SJSA1 (cell line): ENCODE data around the gene SURF4. TPM values are rescaled to one million over a fixed set of nuclear protein-coding genes. Genes with fewer than 3 reads are reported as not detected.
A peak's percentile ranks its signal among the peaks of the same experiment; 100 is the strongest.

Source experiments
- DNase-seq, 2 experiments: peaks; one replicate each; pipeline ENCODE4 v3.0.0-alpha.2; 2015 to 2020; ENCODE audit warnings: low spot score in 2 of 2, low read depth in 1 of 2
- H3K27ac ChIP-seq: fragments of 250-450 bp; sonication (Bioruptor Pico); 2 replicates; pipeline ENCODE4 v1.5.1; 2020; ENCODE audit warnings: mild to moderate bottlenecking, moderate library complexity
- H3K27me3 ChIP-seq: fragments of 250-450 bp; sonication (Bioruptor Pico); replicated peaks from 2 replicates; pipeline ENCODE4 v1.5.1; 2020; ENCODE audit warnings: mild to moderate bottlenecking, moderate library complexity
- H3K36me3 ChIP-seq: fragments of 250-450 bp; sonication (Bioruptor Pico); 2 replicates; pipeline ENCODE4 v1.5.1; 2020; ENCODE audit warnings: mild to moderate bottlenecking
- H3K4me1 ChIP-seq: fragments of 250-450 bp; sonication (Bioruptor Pico); replicated peaks from 2 replicates; pipeline ENCODE4 v1.6.1; 2021; ENCODE audit warnings: mild to moderate bottlenecking
- H3K4me3 ChIP-seq: fragments of 250-450 bp; sonication (Bioruptor Pico); 2 replicates; pipeline ENCODE4 v1.5.1; 2020; ENCODE audit warnings: mild to moderate bottlenecking
- H3K9me3 ChIP-seq: fragments of 250-450 bp; sonication (Bioruptor Pico); replicated peaks from 2 replicates; pipeline ENCODE4 v1.5.1; 2020; ENCODE audit warnings: mild to moderate bottlenecking
- total RNA-seq: library from RNA; depleted of rRNA; stranded (reverse); fragments of >200 nt; shearing (Covaris generic); gene quantifications from 2 replicates; pipeline ENCODE4 v1.2.3, GENCODE V29; 2014; rRNA removed

The SURF4 gene
- total RNA-seq, result 281 and 393 TPM in 2 replicates

DNA sequence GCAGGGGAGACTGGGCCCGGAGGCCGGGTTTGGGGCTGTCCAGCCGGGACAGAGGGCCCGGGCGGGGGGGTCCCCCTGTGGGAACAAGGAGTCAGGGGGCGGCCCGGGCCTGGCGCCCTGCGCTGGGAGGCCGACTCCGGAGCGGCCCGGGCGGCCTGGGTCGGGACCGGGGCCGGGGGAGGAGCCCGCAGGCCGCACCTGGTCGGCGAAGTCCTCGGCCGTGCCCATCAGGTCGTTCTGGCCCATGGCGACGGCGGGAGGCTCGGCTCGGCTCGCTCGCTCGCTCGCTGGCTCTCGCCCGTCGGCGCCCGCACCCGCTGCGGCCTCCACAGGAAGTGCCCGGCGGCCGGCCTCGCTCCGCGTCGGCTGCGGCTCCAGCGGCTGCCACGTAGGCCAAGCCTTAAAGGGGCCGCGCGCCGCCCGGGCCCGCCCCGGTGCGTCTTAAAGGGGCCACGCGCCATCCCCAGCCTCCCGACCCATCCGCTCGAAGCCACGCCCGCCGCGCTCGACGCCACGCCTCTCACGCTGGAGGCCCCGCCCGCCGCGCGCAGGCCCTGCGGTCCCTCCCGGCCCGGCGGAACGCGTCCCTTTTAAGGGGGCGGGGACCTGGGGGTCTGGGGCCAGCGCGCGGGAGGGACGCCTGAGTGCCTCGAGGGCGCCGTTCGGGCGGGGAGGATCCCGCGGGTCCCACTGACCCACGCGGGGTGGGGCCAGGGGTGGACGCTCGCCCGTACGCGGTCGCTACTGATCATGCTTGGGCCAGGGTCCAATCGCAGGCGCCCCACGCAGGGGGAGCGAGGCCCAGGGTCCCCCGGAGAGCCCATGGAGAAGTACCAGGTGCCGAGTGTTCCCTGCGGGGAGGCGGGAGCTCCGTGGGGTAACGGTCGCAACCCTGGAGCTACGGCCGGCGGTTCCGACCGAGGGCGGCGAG lies at the start of gene SURF4, which contains the start of gene STKLD1:
SURF4 (minus strand) TSS at position 337 of the 931 bp plus-strand sequence; CDS start at position 246, 91 bp downstream.
STKLD1 (plus strand) TSS at position 643 of the 931 bp plus-strand sequence; CDS start at position 751, 108 bp downstream.
- Histone ChIP-seq H3K4me3 (peak within 1 kb of the TSS; percentile 99), H3K27me3 (no peaks in the 10 kb centered on the region), H3K9me3 (0 out of 2 replicates have a peak, but pooled peaks cover 3% of the 10 kb centered on the region), H3K4me1 (peaks cover 8% of the 10 kb centered on the region), H3K27ac (peak within 1 kb of the TSS; percentile 94), H3K36me3 (peaks cover 42% of the 10 kb centered on the region)
- DNase-seq, result peak; percentile 92 to 93

DNA sequence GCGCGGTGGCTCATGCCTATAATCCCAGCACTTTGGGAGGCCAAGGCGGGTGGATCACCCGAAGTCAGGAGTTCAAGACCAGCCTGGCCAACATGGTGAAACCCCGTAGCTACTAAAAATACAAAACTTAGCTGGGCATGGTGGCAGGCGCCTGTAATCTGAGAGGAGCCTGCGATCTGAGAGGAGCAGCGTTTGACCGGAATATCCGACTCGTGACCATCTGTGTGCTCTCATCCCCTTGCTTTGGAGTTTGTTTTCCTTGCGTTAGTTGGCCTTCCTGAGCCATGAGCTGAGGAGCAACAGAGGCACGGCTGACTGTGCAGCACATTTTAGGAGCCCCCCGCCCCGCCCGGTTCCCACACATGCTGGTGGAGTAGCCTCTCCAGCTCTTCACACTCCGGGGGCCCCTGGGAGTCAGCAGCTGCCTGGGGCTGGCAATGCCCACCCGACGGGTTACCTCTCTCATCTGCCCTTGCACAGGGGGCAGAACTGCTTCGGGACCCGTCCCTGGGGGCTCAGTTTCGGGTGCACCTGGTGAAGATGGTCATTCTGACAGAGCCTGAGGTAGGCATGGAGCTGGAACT lies 49.3 kb upstream of the SURF4 start:
- no peak overlapping the region for H3K27ac ChIP-seq
- H3K4me1 ChIP-seq, result no peaks in the 10 kb centered on the region
- no peaks in the 10 kb centered on the region for H3K36me3 ChIP-seq
- DNase-seq, result no peak
- H3K27me3 ChIP-seq, result no peaks in the 10 kb centered on the region
- H3K4me3 ChIP-seq, result no peak overlapping the region
- H3K9me3 ChIP-seq, result no peaks in the 10 kb centered on the region

GRCh38 chr9:133424187-133424586 lies 48.3 kb upstream of the SURF4 start:
- DNase-seq, result no peak
- Histone ChIP-seq H3K27me3 (no peaks in the 10 kb centered on the region), H3K27ac (no peak overlapping the region), H3K4me1 (no peaks in the 10 kb centered on the region), H3K4me3 (no peak overlapping the region), H3K9me3 (no peaks in the 10 kb centered on the region), H3K36me3 (no peaks in the 10 kb centered on the region)

- Histone ChIP-seq H3K9me3 (no peaks in the 10 kb centered on the region), H3K27ac (no peak overlapping the region)
- DNase-seq, result no peak
Observed at GRCh38 chr9:133423216-133423615, 47.4 kb upstream of the SURF4 start.

DNA sequence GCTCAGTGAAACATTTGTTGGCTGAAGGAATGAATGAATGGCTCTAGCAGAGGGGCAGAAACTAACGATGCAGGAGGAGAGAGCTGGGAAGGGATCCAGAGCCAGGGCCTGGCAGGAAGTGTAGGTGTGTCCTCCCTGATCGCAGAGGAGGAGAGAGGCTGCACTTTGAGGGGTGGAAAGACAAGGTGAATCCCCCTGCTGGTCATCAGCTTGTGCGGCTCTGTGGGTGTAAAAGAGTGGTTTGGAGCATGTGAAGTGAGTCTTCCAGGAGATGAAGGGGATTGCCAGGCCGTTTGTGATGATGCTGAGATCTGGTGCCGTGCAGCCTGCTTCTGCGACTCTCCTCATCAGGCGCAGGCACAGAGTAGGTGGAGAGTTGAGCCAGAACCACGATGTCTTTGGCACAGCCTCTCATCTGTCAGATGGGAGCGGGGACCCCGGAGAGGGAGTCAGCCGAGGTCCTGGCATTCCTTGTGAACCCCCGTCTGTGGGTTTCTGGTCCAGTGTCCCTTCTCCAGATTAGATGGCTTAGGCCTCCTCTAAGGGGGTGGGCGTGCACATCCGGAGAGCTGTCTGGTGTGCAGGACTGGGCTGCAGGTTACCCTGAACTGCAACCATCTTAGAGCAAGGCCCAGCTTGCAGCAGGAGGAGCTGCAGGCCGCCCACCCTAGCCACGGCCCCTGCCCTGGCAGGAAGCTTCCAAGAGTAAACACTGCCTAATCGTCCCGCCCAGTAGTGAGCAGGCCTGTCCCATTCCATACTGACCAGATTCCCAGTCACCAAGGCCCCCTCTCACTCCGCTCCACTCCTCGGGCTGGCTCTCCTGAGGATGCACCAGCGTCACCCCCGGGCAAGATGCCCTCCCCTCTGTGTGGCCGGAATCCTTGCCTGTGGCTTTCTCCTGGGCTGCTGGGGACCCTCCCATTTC lies 46.0 kb upstream of the SURF4 start, which contains the start of gene ADAMTS13:
ADAMTS13 (plus strand) TSS at position 753 of the 928 bp plus-strand sequence; CDS start at position 830, 77 bp downstream.
- Histone ChIP-seq H3K4me3 (no peak within 1 kb of the TSS), H3K9me3 (no peaks in the 10 kb centered on the region), H3K4me1 (peaks cover under 1% of the 10 kb centered on the region), H3K27ac (no peak within 1 kb of the TSS), H3K36me3 (peaks cover 4% of the 10 kb centered on the region; the same call in 1 of the 2 replicates), H3K27me3 (no peaks in the 10 kb centered on the region)
- no peak for DNase-seq

More at GRCh38 chr9:133423216-133423615, 47.4 kb upstream of the SURF4 start:
- Histone ChIP-seq H3K4me3 (no peak overlapping the region), H3K36me3 (no peaks in the 10 kb centered on the region), H3K4me1 (no peaks in the 10 kb centered on the region), H3K27me3 (no peaks in the 10 kb centered on the region)

DNA sequence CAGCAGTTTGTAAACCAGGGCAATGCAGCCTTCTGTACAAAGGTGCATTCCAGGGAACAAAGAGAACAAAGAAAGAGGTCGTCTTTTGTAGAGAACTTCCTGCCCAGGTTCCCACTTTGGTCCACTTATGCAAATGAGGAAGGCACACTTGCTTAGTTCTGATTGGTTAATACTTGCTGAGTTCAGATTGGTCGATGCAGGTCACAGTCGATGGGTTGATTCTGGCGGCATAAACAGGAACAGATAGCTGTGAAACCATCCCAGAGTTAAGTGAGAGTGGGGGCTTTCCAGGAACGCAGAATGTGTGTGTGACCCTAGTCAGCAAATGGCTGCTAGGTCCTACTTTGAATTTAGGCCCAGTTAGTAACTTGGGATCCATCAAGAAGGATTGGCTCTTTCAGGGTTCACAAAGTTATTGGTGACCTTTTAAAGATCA lies 44.5 kb upstream of the SURF4 start:
- H3K4me3 ChIP-seq, result no peak overlapping the region
- no peaks in the 10 kb centered on the region for H3K9me3 ChIP-seq
- H3K27ac ChIP-seq, result no peak overlapping the region
- DNase-seq, result no peak
- H3K27me3 ChIP-seq, result no peaks in the 10 kb centered on the region
- peaks cover 8% of the 10 kb centered on the region for H3K4me1 ChIP-seq
- peaks cover 16% of the 10 kb centered on the region for H3K36me3 ChIP-seq

DNA sequence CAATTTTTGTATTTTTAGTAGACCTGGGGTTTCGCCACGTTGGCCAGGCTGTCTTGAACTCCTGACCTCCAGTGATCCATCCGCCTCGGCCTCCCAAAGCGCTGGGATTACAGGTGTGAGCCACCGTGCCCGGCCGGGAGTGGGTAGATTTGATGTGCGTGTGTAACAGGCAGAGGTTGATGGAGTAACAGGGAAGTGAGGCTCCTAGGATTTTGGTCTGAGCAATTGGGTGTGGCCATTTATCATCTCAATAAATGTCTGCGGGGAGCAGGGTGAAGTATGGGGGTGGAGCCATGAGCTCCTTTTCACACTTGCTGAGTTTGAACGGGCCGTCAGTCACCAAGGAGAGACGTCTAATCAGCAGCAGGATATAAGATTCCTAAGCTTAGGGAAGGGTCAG lies 43.1 kb upstream of the SURF4 start:
- Histone ChIP-seq H3K4me1 (peaks cover 8% of the 10 kb centered on the region), H3K9me3 (no peaks in the 10 kb centered on the region), H3K4me3 (no peak overlapping the region), H3K27me3 (no peaks in the 10 kb centered on the region), H3K36me3 (peaks cover 28% of the 10 kb centered on the region), H3K27ac (no peak overlapping the region)
- no peak for DNase-seq

GRCh38 chr9:133417541-133418461 lies 41.9 kb upstream of the SURF4 start, which contains the start of gene REXO4:
REXO4 (minus strand) TSS chr9:133418010; CDS start chr9:133417844, 166 bp downstream.
- Histone ChIP-seq H3K4me1 (peaks cover 8% of the 10 kb centered on the region), H3K9me3 (no peaks in the 10 kb centered on the region), H3K27me3 (no peaks in the 10 kb centered on the region), H3K27ac (peak within 1 kb of the TSS; percentile 64), H3K36me3 (peaks cover 38% of the 10 kb centered on the region), H3K4me3 (peak within 1 kb of the TSS; percentile 69)
- peak; percentile 86 to 88 for DNase-seq

- Histone ChIP-seq H3K36me3 (peaks cover 62% of the 10 kb centered on the region), H3K4me1 (peaks cover 8% of the 10 kb centered on the region), H3K9me3 (no peaks in the 10 kb centered on the region), H3K4me3 (no peak overlapping the region), H3K27me3 (no peaks in the 10 kb centered on the region), H3K27ac (no peak overlapping the region)
- DNase-seq, result no peak
Observed at GRCh38 chr9:133415170-133415569, 39.3 kb upstream of the SURF4 start.

DNA sequence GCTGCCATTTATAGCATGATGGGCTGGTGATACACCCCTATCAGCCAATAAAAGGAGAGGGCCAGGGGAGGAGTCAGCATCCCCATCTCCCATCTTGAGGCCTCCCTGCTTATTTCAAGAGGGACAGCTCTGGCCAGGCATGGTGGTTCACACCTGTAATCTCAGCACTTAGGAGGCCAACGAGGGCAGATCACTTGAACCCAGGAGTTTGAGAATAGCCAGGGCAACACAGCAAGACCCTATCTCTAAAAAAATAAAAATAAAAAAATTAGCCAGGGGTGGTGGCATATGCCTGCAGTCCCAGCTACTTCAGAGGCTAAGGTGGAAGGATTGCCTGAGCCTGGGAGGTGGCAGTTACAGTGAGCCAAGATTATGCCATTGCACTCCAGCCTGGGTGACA lies 32.2 kb upstream of the SURF4 start:
- no peak overlapping the region for H3K27ac ChIP-seq
- no peaks in the 10 kb centered on the region for H3K9me3 ChIP-seq
- H3K4me3 ChIP-seq, result no peak overlapping the region
- peaks cover 75% of the 10 kb centered on the region for H3K36me3 ChIP-seq
- no peaks in the 10 kb centered on the region for H3K4me1 ChIP-seq
- DNase-seq, result no peak
- no peaks in the 10 kb centered on the region for H3K27me3 ChIP-seq

DNA sequence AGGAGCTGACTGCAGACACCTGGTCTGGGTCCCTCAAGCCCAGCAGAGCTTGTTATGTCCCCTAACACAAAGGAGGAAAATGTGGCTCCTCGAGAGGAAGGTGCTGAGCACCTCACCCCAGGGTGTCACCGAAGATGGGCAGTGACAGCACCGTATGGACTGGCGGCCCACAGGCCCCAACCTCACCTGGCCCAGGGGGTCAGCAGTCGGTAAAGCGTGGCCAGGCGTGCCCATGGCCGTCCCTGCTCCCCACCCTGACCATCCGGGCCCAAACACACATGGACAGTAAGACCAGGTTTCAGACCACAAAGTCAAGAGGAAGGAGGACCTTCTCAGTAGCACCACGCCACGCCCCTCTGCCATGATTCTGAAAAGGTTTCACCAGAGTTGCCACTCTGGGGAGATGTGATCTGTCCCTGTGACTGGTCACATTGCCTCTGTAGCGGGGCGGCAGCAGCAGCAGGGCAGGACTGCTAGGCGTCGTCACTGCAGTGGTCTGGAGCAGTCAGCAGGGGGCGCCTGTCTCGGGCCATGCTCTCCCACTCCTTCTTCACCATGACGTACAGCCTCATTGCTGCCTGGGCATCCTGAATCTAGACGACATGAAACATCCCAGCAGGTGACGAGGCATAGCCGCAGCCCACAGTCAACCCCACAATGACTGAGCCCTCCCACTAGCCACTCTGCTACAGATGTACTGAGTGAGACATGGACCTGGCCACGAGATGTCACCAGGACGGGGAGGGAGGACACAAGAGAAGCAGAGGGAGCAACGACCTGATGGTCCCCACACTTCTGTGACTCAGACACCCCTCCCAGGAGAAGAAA lies 30.8 kb upstream of the SURF4 start:
- Histone ChIP-seq H3K9me3 (no peaks in the 10 kb centered on the region), H3K36me3 (peaks cover 64% of the 10 kb centered on the region), H3K4me1 (no peaks in the 10 kb centered on the region), H3K27ac (no peak overlapping the region), H3K4me3 (no peak overlapping the region), H3K27me3 (no peaks in the 10 kb centered on the region)
- DNase-seq, result peak; percentile 42 to 74
